MG63 (cell line): ENCODE data around the gene EPB41L1. TPM values are rescaled to one million over a fixed set of nuclear protein-coding genes. Genes with fewer than 3 reads are reported as not detected.

Experiments
- DNase-seq: peaks from one replicate; pipeline ENCODE4 v3.0.0-alpha.2; 2020
- H3K27me3 ChIP-seq: fragments of 250-450 bp; sonication (Bioruptor Pico); 2 replicates; pipeline ENCODE4 v1.5.1; 2020; ENCODE audit warnings: mild to moderate bottlenecking, moderate library complexity
- H3K36me3 ChIP-seq: fragments of 250-450 bp; sonication (Bioruptor Pico); 2 replicates; pipeline ENCODE4 v1.5.1; 2020; ENCODE audit warnings: mild to moderate bottlenecking, moderate library complexity
- H3K4me3 ChIP-seq: fragments of 250-450 bp; sonication (Bioruptor Pico); 2 replicates; pipeline ENCODE4 v1.5.1; 2020; ENCODE audit warnings: mild to moderate bottlenecking, moderate library complexity
- H3K9me3 ChIP-seq: fragments of 250-450 bp; sonication (Bioruptor Pico); 2 replicates; pipeline ENCODE4 v1.5.1; 2020; ENCODE audit warnings: mild to moderate bottlenecking, moderate library complexity
- total RNA-seq: library from RNA; depleted of rRNA; stranded (reverse); fragments of >200 nt; shearing (Covaris generic); gene quantifications from 2 replicates; pipeline ENCODE4 v1.2.3, GENCODE V29; 2014; ENCODE audit warnings: low replicate concordance; rRNA removed

EPB41L1 gene
- total RNA-seq, result 11.7 and 22.9 TPM in 2 replicates

DNA sequence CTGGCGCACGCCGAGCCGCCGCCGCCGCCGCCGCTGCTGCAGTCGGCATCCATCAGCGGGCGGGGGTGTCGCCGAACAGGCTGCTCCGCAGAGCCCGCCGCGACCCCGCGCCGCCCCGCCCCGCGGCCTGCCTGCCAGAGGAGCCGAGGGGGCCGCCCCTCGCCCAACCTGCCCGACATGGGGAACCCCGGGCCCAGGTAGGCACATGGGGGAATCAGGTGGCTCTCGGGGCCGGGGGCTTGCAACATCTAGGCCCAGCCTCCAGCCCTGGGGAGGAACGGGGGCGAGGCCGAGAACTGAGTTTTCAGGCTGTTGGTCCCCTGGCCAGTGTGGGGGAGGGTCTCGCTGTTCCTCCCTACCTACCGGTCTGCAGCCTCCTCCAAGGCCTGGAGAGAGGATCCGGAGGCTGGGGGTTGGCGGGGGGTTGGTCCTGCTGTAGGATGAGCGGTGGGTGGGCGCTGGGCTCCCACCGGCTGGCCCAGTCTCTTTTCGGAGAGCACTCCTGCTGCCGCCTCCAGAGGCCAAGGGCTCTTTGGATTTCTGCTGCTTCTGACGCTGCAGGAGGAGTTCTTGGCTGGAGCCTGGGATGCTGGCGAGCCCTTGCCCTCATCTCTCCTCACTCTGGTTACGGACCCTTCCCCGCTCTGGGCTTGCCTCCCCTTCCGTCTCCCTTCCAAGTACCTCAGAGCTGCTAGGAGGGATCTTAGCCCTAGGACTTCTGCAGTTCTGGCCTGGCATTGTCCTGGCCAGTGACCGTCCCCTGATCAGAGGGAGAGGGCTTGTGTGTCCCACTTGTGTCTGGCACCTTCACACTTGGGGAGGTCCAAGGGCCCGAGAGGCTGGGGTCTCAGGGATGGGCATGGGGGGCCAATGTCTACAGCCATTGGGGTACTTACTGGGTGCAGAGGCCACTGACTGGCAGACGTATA is at the start of gene EPB41L1:
EPB41L1 (plus strand) TSS at position 41 of the 929 bp plus-strand sequence. CDS start 19,038 bp downstream, outside the sequence.
- Histone ChIP-seq H3K4me3 (peak within 1 kb of the TSS; percentile 54), H3K9me3 (no peaks in the 10 kb centered on the region), H3K27me3 (no peaks in the 10 kb centered on the region), H3K36me3 (no peaks in the 10 kb centered on the region)
- DNase-seq, result peak; percentile 24

- H3K9me3 ChIP-seq, result no peaks in the 10 kb centered on the region
- DNase-seq, result no peak
- no peaks in the 10 kb centered on the region for H3K36me3 ChIP-seq
- no peaks in the 10 kb centered on the region for H3K27me3 ChIP-seq
- H3K4me3 ChIP-seq, result no peak overlapping the region
Measured at GRCh38 chr20:36104856-36105255, 49.7 kb upstream of the EPB41L1 start.

GRCh38 chr20:36105711-36106226 is 48.8 kb upstream of the EPB41L1 start:
- Histone ChIP-seq H3K4me3 (no peak overlapping the region), H3K9me3 (no peaks in the 10 kb centered on the region), H3K36me3 (no peaks in the 10 kb centered on the region), H3K27me3 (no peaks in the 10 kb centered on the region)
- no peak for DNase-seq

- no peaks in the 10 kb centered on the region for H3K27me3 ChIP-seq
- no peaks in the 10 kb centered on the region; the same call in 1 of the 2 replicates for H3K36me3 ChIP-seq
- no peaks in the 10 kb centered on the region for H3K9me3 ChIP-seq
- H3K4me3 ChIP-seq, result no peak overlapping the region
- no peak for DNase-seq
Measured at GRCh38 chr20:36106606-36107005, 47.9 kb upstream of the EPB41L1 start.

DNA sequence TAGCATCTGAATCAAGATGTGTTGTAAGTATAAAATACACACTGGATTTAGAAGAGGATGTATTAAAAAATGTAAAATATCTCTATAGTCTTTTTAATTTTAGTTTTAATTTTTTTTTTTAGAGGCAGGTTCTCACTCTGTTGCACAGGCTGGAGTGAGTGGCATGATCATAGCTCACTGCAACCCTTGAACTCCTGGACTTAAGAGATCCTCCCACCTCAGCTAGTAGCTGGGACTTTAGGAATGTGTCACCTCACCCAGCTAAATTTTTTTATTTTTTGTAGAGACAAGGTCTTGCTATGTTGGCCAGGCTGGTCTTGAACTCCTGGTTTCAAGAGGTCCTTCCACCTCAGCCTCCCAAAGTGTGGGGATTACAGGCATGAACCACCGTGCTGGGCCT is 46.7 kb upstream of the EPB41L1 start:
- no peaks in the 10 kb centered on the region for H3K27me3 ChIP-seq
- H3K9me3 ChIP-seq, result no peaks in the 10 kb centered on the region
- H3K4me3 ChIP-seq, result no peak overlapping the region
- H3K36me3 ChIP-seq, result no peaks in the 10 kb centered on the region; the same call in 1 of the 2 replicates
- DNase-seq, result no peak

DNA sequence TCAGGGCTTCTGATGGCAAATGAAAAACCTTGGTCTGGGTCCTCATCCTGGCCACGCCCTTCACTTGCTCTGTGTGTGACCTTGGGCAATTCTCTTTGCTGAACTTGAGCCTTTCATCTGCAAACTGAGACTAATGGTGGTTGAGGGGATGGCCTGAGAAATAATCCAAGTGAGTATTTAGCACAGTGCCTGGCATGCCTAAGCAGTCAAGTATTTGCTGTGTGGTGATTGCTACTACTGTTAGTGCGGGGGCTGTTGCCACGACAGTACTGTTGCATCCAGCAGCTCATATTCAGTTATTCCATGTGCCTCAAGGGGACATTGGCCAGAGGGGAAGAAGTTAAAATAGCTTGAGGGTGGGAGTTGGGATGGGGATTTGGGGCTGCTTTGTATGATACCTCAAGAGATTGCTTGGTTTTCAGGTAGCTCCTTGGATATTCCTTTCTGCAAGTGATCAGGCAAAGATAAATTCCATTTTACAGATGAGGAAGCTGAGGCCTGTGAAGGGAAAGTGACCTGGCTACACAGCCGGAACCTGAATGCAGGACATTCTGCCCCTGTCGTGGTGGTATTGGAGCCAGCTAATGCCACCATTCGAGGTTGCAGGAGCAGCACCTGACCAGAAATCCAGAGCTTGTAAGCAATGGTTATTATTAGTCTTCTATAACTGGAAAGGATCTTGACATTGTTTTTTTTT is 45.1 kb upstream of the EPB41L1 start:
- Histone ChIP-seq H3K27me3 (no peaks in the 10 kb centered on the region), H3K36me3 (no peaks in the 10 kb centered on the region; the same call in 1 of the 2 replicates), H3K4me3 (no peak overlapping the region), H3K9me3 (no peaks in the 10 kb centered on the region)
- DNase-seq, result no peak

GRCh38 chr20:36110994-36111393 is 43.5 kb upstream of the EPB41L1 start:
- Histone ChIP-seq H3K9me3 (no peaks in the 10 kb centered on the region), H3K27me3 (no peaks in the 10 kb centered on the region), H3K36me3 (no peaks in the 10 kb centered on the region; the same call in 1 of the 2 replicates), H3K4me3 (no peak overlapping the region)
- DNase-seq, result no peak

DNA sequence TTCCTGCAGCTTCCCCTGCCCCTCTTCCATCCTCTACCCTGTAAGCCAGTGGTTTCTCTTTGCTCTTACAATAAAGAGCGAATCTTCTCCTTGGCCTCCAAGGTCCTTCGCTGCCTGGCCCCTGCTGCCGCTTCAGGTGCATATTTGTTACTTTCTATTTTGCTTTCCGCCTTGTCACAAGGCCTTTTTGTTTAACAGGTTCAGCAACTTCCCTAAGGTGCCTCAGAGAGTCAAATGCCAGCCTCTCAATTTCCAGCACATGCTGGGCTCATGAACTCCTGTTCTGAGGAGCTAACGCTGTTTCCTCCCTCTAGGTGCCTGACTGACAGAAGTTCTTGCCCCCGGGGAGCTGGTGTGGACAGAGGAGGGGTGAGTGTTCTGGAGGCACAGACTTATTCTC is 42.4 kb upstream of the EPB41L1 start:
- no peak for DNase-seq
- Histone ChIP-seq H3K36me3 (no peaks in the 10 kb centered on the region; the same call in 1 of the 2 replicates), H3K9me3 (no peaks in the 10 kb centered on the region), H3K4me3 (no peak overlapping the region), H3K27me3 (no peaks in the 10 kb centered on the region)

GRCh38 chr20:36113036-36113435 is 41.5 kb upstream of the EPB41L1 start:
- Histone ChIP-seq H3K9me3 (no peaks in the 10 kb centered on the region), H3K27me3 (no peaks in the 10 kb centered on the region), H3K36me3 (no peaks in the 10 kb centered on the region; the same call in 1 of the 2 replicates), H3K4me3 (no peak overlapping the region)
- no peak for DNase-seq

GRCh38 chr20:36113566-36114250 is 40.8 kb upstream of the EPB41L1 start:
- Histone ChIP-seq H3K36me3 (no peaks in the 10 kb centered on the region; the same call in 1 of the 2 replicates), H3K9me3 (no peaks in the 10 kb centered on the region), H3K27me3 (no peaks in the 10 kb centered on the region), H3K4me3 (no peak overlapping the region)
- no peak for DNase-seq

DNA sequence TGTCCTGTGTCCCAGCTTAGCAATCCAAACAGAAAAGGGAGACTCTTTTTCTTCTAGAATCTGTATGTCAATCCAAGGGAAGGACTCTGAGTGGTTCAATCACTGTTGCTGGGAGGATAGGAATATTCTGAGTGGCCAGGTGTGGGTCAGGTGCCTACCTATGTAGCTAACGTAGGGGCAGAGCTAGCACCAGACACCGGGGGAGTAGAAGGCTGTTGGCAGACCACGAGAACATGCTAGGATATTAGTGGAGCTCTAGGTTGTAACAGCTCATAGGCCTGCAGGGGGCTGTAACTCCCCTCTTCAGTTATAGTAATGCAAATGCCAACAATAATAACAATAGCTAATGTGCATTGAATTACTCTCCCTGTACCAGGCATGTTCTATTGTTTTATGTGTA is 39.8 kb upstream of the EPB41L1 start:
- no peak overlapping the region for H3K4me3 ChIP-seq
- H3K27me3 ChIP-seq, result no peaks in the 10 kb centered on the region
- H3K36me3 ChIP-seq, result no peaks in the 10 kb centered on the region; the same call in 1 of the 2 replicates
- DNase-seq, result no peak
- no peaks in the 10 kb centered on the region for H3K9me3 ChIP-seq

- no peaks in the 10 kb centered on the region; the same call in 1 of the 2 replicates for H3K36me3 ChIP-seq
- H3K9me3 ChIP-seq, result no peaks in the 10 kb centered on the region
- no peaks in the 10 kb centered on the region for H3K27me3 ChIP-seq
- no peak for DNase-seq
- H3K4me3 ChIP-seq, result no peak overlapping the region
Measured at GRCh38 chr20:36115925-36116324, 38.6 kb upstream of the EPB41L1 start.

GRCh38 chr20:36116807-36117441 is 37.6 kb upstream of the EPB41L1 start:
- Histone ChIP-seq H3K4me3 (no peak overlapping the region), H3K27me3 (no peaks in the 10 kb centered on the region), H3K9me3 (no peaks in the 10 kb centered on the region), H3K36me3 (no peaks in the 10 kb centered on the region)
- peak; percentile 59 for DNase-seq

DNA sequence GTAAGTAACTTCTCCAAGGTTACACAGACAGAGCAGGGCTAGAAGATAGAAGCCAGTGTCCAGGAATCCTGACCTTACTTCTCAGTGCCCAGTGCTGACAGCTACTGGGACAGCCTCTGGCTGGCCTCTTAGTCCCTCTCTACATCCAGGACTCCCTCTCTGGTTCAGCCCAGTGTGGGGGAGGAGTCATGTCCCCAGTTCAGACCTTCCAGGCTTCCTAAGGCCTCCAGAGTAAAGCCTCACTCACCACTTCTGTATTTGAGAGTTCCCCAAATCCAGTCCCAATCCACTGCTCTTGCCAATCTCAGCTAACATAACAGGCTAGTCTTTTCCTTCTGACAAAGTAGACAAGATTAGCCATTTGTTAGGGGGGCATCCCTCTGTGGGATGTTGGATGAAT is 36.9 kb upstream of the EPB41L1 start:
- H3K27me3 ChIP-seq, result no peaks in the 10 kb centered on the region
- H3K4me3 ChIP-seq, result no peak overlapping the region
- no peaks in the 10 kb centered on the region for H3K36me3 ChIP-seq
- no peak for DNase-seq
- no peaks in the 10 kb centered on the region for H3K9me3 ChIP-seq

- H3K36me3 ChIP-seq, result no peaks in the 10 kb centered on the region
- DNase-seq, result no peak
- H3K27me3 ChIP-seq, result no peaks in the 10 kb centered on the region
- no peak overlapping the region for H3K4me3 ChIP-seq
- no peaks in the 10 kb centered on the region for H3K9me3 ChIP-seq
Measured at GRCh38 chr20:36118371-36118770, 36.2 kb upstream of the EPB41L1 start.

GRCh38 chr20:36119537-36119936 is 35.0 kb upstream of the EPB41L1 start:
- Histone ChIP-seq H3K4me3 (no peak overlapping the region), H3K9me3 (no peaks in the 10 kb centered on the region), H3K27me3 (no peaks in the 10 kb centered on the region), H3K36me3 (no peaks in the 10 kb centered on the region)
- DNase-seq, result no peak
